GM21390 (cell line): ENCODE measurements around the gene HIP1.
A peak's percentile ranks its signal among the peaks of the same experiment; 100 is the strongest.
"Not testable (repeated sequence)": the region's sequence is repeated elsewhere in the genome, so short reads cannot be mapped to it uniquely, and the experiment has no call there.

ENCODE experiments used
- ATAC-seq: cut with Tn5 transposase; IDR thresholded peaks from one replicate; pipeline ENCODE4 v1.9.1; 2021; ENCODE audit not compliant: unreplicated experiment

Gene HIP1

DNA sequence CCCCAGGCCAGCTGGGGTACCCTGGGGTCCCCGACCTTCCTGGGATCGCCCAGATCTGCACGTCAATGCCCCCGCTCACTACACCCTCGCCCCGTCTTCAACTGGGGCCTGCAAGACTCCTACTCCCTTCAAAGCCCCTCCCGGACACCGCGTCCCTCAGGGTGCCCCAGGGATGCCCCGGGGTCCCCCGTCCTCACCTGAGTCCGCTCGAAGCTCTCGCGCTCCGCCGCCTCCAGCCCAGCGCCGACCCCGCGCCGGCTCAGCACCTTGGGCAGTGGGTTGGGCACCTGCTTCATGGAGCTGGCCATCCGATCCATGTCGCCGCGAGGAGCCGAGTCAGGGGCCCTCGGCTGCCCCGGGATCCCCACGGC is at the start of gene HIP1:
Gene HIP1 (minus strand): TSS at position 338 of the 371 bp plus-strand sequence. CDS start 21 bp downstream, at position 317.
- peak; percentile 11 for ATAC-seq

DNA sequence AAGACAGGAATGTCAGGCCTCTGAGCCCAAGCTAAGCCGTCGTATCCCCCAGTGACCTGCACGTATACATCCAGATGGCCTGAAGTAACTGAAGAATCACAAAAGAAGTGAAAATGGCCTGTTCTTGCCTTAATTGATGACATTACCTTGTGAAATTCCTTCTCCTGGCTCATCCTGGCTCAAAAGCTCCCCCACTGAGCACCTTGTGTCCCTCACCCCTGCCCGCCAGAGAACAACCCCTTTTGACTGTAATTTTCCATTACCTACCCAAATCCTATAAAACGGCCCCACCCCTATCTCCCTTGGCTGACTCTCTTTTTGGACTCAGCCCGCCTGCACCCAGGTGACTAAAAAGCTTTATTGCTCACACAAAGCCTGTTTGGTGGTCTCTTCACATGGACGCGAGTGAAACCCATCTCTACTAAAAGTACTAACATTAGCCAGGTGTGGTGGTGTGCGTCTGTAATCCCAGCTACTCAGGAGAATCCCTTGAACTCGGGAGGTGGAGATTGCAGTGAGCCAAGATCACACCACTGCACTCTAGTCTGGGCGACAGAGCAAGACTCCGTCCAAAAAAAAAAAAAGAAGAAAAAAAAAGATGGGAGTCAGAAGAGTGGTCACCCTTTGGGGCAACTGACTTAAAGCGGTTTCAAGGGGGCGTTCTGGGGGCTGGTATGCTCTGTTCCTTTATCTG is 49.6 kb upstream of the HIP1 start:
- not testable (repeated sequence) for ATAC-seq

DNA sequence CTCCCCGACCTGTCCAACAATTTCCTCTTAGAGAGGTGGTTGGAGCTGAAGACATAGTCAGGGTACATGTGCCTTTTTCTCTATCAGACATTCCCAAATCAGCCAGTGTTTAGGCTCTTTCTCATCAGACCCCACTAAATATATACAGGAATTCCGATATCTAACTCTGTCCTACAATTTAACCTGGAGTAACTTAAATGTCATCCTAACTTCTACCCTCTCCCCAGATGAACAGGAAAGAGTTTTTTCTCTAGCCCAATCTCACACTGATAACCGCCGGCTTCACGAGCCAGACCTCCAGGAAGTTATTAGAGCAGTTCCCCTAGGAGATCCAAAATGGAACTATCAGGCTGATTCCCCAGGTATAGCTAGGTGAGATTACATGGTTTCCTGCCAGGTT is 44.3 kb upstream of the HIP1 start:
- not testable (repeated sequence) for ATAC-seq

DNA sequence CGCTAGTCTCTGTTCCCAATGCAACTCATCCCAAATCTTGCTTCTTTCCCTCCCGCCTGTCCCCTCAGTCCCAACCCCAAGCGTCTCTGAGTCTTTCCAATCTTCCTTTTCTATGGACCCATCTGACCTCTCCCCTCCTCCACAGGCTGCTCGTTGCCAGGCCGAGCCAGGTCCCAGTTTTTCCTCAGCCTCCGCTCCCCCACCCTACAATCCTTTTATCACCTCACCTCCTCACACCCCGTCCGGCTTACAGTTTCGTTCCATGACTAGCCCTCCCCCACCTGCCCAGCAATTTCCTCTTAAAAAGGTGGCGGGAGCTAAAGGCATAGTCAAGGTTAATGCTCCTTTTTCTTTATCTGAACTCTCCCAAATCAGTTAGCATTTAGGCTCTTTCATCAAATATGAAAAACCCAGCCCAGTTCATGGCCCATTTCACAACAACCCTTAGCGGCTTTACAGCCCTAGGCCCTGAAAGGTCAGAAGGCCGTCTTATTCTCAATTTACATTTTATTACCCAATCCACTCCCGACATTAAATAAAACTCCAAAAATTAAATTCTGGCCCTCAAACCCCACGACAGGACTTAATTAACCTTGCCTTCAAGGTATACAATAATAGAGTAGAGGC is 42.0 kb upstream of the HIP1 start:
- not testable (repeated sequence) for ATAC-seq

DNA sequence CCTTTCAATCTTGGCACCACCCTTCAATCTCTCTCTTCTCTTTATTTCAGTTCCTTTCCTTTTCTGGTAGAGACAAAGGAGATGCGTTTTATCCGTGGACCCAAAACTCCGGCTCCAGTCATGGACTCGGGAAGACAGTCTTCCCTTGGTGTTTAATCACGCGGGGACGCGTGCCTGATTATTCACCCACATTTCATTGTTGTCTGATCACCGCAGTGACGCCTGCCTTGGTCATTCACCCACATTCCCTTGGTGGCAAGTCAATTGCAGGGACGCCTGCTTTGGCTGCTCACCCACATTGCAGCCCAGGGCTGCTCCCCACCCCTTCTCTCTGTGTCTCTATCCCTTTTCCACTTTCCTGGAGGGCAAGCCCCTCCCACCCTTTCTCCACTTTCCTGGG is 40.8 kb upstream of the HIP1 start:
- not testable (repeated sequence) for ATAC-seq

DNA sequence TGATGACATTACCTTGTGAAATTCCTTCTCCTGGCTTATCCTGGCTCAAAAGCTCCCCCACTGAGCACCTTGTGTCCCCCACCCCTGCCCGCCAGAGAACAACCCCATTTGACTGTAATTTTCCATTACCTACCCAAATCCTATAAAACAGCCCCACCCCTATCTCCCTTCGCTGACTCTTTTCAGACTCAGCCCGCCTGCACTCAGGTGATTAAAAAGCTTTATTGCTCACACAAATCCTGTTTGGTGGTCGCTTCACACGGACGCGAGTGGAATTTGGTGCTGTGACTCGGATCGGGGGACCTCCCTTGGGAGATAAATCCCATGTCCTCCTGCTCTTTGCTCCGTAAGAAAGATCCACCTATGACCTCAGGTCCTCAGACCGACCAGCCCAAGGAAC is 40.3 kb upstream of the HIP1 start:
- not testable (repeated sequence) for ATAC-seq

DNA sequence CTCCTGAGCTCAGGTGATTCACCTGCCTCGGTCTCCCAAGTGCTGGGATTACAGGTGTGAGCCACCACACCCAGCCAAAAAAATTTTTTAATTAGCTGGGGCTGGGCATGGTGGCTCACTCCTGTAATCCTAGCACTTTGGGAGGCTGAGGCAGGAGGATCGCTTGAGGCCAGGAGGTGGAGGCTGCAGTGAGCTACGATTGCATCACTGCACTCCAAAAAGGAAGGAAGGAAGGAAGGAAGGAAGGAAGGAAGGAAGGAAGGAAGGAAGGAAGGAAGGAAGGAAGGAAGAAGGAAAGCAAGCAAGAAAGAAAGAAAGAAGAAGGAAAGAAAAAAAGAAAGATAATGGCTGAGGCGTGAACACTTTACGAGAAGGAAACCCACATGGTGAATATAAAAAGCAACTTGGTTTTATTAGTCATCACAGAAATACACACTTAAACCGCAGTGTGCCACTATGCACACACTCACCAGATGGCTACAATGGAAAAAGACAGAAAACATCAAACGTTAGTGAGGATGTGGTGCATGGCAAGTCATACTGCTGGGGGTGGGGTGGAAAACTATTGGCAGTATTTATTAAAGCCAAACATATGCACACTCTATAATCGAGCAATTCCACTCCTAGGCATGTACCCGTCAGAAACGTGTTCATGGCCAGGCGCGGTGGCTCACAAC is 37.7 kb upstream of the HIP1 start:
- ATAC-seq, result no peak

DNA sequence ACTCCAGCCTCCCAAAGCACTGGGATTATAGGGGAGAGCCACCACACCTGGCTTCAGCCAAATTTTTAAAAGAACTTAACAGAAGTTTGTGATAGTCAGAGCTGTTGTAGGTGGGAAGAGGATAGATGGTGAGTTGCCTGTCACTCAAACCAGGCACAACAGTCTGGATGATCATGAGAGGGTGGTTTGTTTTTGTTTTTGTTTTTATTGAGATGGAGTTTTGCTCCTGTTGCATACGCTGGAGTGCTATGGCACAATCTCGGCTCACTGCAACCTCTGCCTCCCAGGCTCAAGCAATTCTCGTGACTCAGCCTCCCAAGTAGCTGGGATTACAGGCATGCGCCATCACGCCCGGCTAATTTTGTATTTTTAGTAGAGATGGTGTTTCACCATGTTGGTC is 35.2 kb upstream of the HIP1 start:
- ATAC-seq, result not testable (repeated sequence)

DNA sequence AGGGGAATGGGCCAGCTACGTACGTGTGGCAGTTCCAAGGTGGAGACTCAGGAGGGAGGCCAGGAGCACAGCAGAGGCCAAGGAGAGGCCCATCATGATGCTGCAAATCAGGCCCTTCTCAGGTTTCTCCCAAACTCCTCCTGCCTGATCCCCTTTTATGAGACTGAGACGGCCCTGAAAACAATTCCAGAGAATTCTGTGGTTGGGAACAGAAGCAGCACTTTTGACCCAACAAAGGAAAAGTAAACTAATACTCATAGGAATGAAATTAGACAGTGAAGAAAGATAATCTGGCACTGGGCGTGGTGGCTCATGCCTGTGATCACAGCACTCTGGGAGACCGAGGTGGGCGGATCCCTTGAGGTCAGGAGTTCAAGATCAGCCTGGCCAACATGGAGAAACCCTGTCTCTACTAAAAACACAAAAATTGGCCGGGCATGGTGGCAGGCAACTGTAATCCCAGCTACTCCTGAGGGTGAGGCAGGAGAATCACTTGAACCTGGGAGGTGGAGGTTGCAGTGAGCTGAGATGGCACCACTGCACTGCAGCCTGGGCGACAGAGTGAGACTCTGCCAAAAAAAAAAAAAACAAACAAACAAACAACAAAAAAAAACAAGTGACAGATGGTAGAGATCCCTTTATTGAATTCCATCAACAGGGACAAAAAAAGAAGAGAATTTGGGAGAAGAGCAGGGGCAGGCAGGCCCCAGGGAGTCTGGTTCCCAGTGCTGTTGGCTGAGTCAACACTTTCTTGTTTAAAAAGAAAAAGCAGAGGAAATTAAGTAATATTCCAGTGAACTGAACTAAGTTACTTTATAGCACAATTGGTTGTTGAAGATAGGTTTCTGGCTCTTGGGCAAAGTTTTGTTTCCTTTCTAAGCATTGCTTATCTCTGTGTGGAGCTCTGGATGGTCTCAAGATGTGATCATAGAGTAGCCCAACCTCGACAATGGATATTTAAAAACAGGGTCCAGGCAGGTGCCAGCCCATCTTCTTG is 33.6 kb upstream of the HIP1 start, which contains the start of gene CCL26:
Gene CCL26 (minus strand): TSS at position 131 of the 997 bp plus-strand sequence. CDS start 35 bp downstream, at position 96.
- no peak for ATAC-seq

DNA sequence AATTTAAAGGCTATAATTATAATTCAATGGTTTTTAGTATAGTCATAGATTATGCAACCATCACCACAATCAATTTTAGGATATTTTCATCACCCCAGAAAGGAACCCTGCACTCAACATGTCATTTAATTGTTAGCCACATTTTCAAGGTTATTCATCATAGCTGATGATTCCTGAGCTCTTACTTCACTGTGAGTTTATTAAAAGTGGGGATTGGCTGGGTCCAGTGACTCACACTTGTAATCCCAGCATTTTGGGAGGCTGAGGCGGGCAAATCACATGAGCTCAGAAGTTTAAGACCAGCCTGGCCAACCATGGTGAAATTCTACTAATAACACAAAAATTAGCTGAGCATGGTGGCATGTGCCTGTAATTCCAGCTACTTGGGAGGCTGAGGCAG is 32.5 kb upstream of the HIP1 start:
- no peak for ATAC-seq

DNA sequence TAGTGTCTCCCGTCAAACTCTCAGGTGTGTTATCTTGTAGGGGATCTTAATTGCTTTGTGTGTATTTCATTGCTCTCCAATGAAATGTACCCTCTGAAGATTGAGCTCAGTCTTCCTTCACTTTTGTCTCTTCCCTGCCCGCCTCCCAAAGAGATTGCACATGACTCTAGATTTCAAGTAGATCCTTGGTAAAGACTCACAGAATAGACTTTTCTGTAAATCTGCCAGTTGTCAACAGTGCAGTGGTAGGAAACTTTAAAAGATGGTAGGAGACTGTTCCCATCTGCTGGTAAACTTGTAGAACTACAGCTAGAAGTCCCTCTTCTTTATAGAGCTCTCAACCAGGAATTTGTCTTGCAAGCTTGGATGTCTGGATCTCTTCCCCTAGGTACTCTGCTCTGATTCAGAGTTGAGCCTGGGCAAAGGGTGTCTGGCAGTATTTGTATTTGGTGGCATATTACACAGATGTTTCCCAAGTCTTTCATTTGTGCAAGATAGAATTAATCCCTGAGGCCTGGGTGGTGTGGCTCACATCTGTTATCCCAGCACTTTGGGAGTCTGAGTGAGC is 23.7 kb upstream of the HIP1 start:
- ATAC-seq, result no peak

DNA sequence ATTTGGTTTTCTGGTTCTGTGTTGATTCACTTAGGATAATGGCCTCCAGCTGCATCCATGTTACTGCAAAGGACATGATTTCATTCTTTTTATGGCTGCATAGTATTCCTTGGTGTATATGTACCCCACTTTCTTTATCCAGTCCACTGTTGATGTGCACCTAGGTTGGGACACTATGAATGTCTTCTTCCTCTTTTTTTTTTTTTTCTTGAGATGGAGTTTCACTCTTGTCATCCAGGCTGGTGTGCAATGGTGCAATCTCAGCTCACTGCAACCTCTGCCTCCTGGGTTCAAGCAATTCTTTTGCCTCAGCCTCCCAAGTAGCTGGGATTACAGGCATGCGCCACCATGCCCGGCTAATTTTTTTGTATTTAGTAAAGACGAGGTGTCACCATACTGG is 23.1 kb upstream of the HIP1 start:
- not testable (repeated sequence) for ATAC-seq

DNA sequence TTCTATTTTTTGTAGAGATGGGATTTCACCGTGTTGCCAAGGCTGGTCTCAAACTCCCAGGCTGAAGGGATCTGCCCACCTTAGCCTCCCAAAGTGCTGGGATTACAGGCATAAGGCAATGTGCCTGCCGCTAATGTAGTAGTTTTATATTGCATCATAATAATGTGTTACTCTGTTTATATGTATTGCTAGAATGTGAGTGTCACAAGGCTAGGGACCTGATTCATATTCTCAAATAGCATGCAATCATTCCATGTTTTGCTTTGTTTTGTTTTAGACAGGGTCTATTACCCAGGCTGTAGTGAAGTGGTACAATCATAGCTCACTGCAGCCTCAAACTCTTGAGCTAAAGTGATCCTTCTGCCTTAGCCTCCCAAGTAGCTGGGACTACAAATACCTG is 19.8 kb upstream of the HIP1 start:
- ATAC-seq, result no peak

DNA sequence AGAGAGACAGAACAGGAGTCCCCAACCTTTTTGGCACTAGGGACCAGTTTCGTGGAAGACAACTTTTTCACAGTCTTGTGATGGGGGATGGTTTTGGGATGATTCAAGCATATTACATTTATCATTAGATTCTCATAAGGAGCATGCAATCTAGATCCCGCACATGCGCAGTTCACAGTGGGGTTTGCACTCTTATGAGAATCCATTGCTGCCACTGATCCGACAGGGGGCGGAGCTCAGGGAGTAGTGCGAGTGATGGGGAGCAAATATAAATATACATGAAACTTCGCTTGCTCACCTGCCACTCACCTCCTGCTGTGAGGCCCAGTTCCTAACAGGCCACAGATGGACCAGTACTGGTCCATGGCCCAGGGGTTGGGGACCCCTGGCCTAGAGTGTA is 19.1 kb upstream of the HIP1 start:
- no peak for ATAC-seq

DNA sequence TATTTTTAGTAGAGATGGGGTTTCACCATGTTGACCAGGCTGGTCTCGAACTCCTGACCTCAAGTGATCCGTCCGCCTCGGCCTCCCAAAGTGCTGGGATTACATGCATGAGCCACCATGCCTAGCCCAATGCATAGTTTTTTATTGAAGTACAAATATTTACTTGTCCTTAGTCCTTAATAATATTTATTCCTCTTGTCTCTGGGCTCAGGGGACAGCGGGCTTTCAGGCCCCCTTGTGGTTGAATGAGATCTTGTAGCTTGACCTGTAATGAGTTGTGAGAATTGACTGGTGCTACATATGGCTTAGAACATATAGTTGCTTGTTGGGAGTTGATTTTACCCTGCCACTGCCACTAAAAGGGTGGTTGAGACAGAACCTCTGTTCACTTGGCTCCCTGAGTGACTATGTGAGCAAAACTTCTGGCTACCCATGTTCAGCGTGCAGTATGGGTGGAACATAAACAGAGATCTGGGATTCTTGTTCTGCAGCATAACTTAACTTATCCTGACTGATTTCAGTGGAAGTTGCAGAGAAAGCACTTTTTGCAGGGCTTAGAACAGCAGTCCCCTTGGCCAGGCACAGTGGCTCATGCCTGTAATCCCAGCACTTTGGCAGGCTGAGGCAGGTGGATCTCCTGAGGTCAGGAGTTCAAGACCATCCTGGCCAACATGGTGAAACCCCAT is 18.4 kb upstream of the HIP1 start:
- ATAC-seq, result no peak

DNA sequence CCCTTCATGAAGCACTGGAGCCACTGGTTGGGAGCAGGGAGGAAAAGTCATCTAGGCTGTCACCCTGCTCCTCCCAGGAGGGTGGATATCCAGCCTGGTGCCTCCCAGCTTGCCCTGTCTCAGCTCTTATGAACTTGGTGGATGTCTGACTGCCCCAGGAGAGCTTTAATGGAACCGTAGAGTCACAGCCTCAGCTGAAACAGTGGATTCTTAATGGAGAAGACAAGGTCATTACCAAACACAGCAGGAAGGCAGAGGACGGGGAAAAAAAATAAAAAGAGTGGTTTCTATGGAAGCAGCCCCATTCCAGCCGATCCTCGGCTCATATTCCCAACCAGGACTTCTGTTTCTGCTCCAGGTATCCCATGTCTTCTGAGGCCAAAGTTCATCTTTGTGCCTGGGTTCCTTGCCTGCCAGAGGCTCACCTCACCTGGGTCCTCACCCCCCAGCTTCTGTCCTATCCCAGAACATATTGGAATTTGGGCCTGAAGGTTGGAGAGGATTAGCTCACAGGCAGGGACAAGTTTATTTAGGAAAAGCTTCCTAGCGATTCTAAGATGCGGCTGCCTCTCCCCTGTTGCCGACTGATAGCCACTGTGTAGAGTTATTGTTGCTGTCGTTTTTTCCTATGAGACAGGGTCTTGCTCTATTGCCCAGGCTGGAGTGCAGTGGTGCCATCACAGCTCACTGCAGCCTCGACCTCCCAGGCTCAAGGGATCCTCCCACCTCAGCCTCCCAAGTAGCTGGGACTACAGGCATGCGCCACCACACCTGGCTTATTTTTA is 17.7 kb upstream of the HIP1 start:
- no peak for ATAC-seq

DNA sequence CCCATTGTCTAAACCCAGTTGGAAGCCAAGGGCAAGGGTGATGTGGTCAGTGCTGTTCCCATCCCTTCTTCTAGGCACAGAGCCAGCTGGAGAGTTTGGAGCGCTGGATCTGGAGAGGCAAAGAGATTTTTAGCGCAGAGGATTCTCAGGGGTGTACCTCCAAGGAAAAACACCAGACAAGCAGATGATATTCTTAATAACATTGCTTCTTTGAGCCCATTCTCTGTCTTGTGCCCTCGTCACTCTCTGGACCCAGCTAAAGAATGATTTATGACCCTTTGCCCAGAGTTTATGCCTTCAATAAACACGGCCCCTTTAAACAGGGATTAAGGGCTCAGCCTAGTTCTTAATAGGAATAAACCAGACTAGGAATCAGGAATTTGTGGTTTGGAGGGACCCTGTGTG is 4.7 kb upstream of the HIP1 start:
- ATAC-seq, result no peak

DNA sequence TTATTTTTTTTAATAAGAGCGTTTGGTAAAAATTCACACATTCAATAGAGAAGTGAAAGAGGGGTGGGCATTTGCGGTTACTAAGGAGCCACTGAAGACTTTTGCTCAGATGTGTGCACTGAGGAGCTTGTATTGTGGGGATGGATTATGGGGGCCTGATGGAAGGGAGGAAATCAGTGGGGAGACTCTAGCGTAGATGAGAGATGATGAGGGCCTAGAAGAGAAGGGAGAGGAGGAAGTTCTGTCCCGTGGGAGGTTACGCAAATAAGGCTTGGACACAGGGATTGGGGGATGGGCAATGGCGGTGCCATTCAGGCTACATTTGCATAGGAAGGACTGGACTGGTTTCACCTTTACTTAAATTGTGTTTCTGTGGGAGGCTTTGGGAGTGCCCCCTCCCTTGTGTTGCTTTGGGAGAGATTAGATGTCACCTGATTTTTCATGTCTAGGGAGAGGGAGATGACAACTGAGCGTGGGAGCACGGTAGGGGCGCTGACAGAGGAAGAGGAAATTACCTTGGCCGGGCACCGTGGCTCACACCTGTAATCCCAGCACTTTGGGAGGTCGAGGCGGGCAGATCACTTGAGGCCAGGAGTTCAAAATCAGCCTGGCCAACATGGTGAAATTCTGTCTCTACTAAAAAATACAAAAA is 2.2 kb upstream of the HIP1 start:
- ATAC-seq, result no peak
